Measurements from ENCODE around the gene ORAI3.
A peak's percentile ranks its signal among the peaks of the same experiment; 100 is the strongest.

ORAI3 gene

GRCh38 chr16:30958175-30959079 lies 9.6 kb downstream of the ORAI3 start:
- H3K14ac ChIP-seq (ENCODE audit: low read length) = peak overlapping the region; percentile 91
- peaks cover 32 to 39% of the 10 kb centered on the region in 2 experiments for H3K36me3 ChIP-seq (ENCODE audit: control insufficient read depth in 1 of 2, insufficient read depth in 2 of 2, low read length in 2 of 2)
- peak overlapping the region; percentile 84 for H3K4me3 ChIP-seq (ENCODE audit: low read depth, low read length)
- H3K27ac ChIP-seq (ENCODE audit: low read depth, low read length) = peak overlapping the region; percentile 96
- H3K23ac ChIP-seq (ENCODE audit: low read length) = no peak overlapping the region
- no peak overlapping the region for H2BK120ac ChIP-seq (ENCODE audit: insufficient read depth, low read length, poor library complexity)
- no peak overlapping the region for H2AK5ac ChIP-seq (ENCODE audit: low read length)
- peak in 1 of 2 donors; percentile 40 for DNase-seq
- H2BK12ac ChIP-seq (ENCODE audit: low read length) = no peak overlapping the region
- H2BK5ac ChIP-seq (ENCODE audit: low read depth, low read length, poor library complexity) = no peak overlapping the region
- no CpG with 5 or more reads among the region's 55 CpGs for WGBS (ENCODE audit: extremely low coverage, insufficient coverage, insufficient read length)
- H3K4me2 ChIP-seq (ENCODE audit: low read length) = peak overlapping the region; percentile 79
- H4K91ac ChIP-seq (ENCODE audit: low read depth, low read length) = peak overlapping the region; percentile 98
- peak overlapping the region; percentile 74 for H3K9ac ChIP-seq (ENCODE audit: low read length)
- no peak overlapping the region for H4K12ac ChIP-seq (ENCODE audit: low read depth, low read length)
- H3K4me1 ChIP-seq (ENCODE audit: control insufficient read depth in 1 of 2, insufficient read depth in 2 of 2, low read length in 2 of 2) = peaks cover 7 to 10% of the 10 kb centered on the region in 2 experiments
- peak overlapping the region; percentile 96 for H4K8ac ChIP-seq (ENCODE audit: low read depth, low read length)
- peak overlapping the region; percentile 11 for H3K18ac ChIP-seq (ENCODE audit: low read length)
- peaks cover 6% of the 10 kb centered on the region for H3K79me2 ChIP-seq (ENCODE audit: control insufficient read depth, insufficient read depth, low read length, poor library complexity)
- H3K27me3 ChIP-seq (ENCODE audit: insufficient read depth, low read length) = no peaks in the 10 kb centered on the region
- no peak overlapping the region for H2AFZ ChIP-seq (ENCODE audit: insufficient read depth, low read length, poor library complexity)
- peak overlapping the region; percentile 44 for H3K4ac ChIP-seq (ENCODE audit: low read depth, low read length)
- no peaks in the 10 kb centered on the region for H3K9me3 ChIP-seq (ENCODE audit: insufficient read depth, low read depth, low read length)
- H3K79me1 ChIP-seq (ENCODE audit: low read length) = peaks cover 8% of the 10 kb centered on the region

- no peak overlapping the region for H2BK5ac ChIP-seq (ENCODE audit: low read depth, low read length, poor library complexity)
- no peak overlapping the region for H3K23ac ChIP-seq (ENCODE audit: low read length)
- H3K4me1 ChIP-seq (ENCODE audit: control insufficient read depth in 1 of 2, insufficient read depth in 2 of 2, low read length in 2 of 2) = peaks cover 5% of the 10 kb centered on the region in 2 experiments
- no peak overlapping the region for H2AFZ ChIP-seq (ENCODE audit: insufficient read depth, low read length, poor library complexity)
- no peak overlapping the region for H3K4me2 ChIP-seq (ENCODE audit: low read length)
- no peaks in the 10 kb centered on the region for H3K27me3 ChIP-seq (ENCODE audit: insufficient read depth, low read length)
- H4K12ac ChIP-seq (ENCODE audit: low read depth, low read length) = no peak overlapping the region
- WGBS (ENCODE audit: extremely low coverage, insufficient coverage, insufficient read length) = no CpG with 5 or more reads among the region's 11 CpGs
- H2AK5ac ChIP-seq (ENCODE audit: low read length) = no peak overlapping the region
- no peaks in the 10 kb centered on the region for H3K9me3 ChIP-seq (ENCODE audit: insufficient read depth, low read depth, low read length)
- no peak overlapping the region for H2BK120ac ChIP-seq (ENCODE audit: insufficient read depth, low read length, poor library complexity)
- DNase-seq = no peak
- H3K79me1 ChIP-seq (ENCODE audit: low read length) = peaks cover 8% of the 10 kb centered on the region
- peaks cover 59 to 66% of the 10 kb centered on the region in 2 experiments for H3K36me3 ChIP-seq (ENCODE audit: control insufficient read depth in 1 of 2, insufficient read depth in 2 of 2, low read length in 2 of 2)
- H3K4ac ChIP-seq (ENCODE audit: low read depth, low read length) = no peak overlapping the region
- no peak overlapping the region for H3K27ac ChIP-seq (ENCODE audit: low read depth, low read length)
- H3K18ac ChIP-seq (ENCODE audit: low read length) = no peak overlapping the region
- no peak overlapping the region for H3K9ac ChIP-seq (ENCODE audit: low read length)
- H3K79me2 ChIP-seq (ENCODE audit: control insufficient read depth, insufficient read depth, low read length, poor library complexity) = peaks cover 6% of the 10 kb centered on the region
- H4K8ac ChIP-seq (ENCODE audit: low read depth, low read length) = no peak overlapping the region
- H3K14ac ChIP-seq (ENCODE audit: low read length) = no peak overlapping the region
- no peak overlapping the region for H2BK12ac ChIP-seq (ENCODE audit: low read length)
- H4K91ac ChIP-seq (ENCODE audit: low read depth, low read length) = no peak overlapping the region
- no peak overlapping the region for H3K4me3 ChIP-seq (ENCODE audit: low read depth, low read length)
These were observed 12.5 kb downstream of the ORAI3 start for GRCh38 chr16:30961384-30961783.

- H3K23ac ChIP-seq (ENCODE audit: low read length) = no peak overlapping the region
- no peak overlapping the region for H3K4me3 ChIP-seq (ENCODE audit: low read depth, low read length)
- no peak overlapping the region for H2AK5ac ChIP-seq (ENCODE audit: low read length)
- no peak overlapping the region for H2AFZ ChIP-seq (ENCODE audit: insufficient read depth, low read length, poor library complexity)
- H3K4ac ChIP-seq (ENCODE audit: low read depth, low read length) = no peak overlapping the region
- H3K18ac ChIP-seq (ENCODE audit: low read length) = no peak overlapping the region
- H4K8ac ChIP-seq (ENCODE audit: low read depth, low read length) = no peak overlapping the region
- no peaks in the 10 kb centered on the region for H3K9me3 ChIP-seq (ENCODE audit: insufficient read depth, low read depth, low read length)
- DNase-seq = no peak
- H2BK12ac ChIP-seq (ENCODE audit: low read length) = no peak overlapping the region
- no peaks in the 10 kb centered on the region for H3K27me3 ChIP-seq (ENCODE audit: insufficient read depth, low read length)
- no peak overlapping the region for H3K9ac ChIP-seq (ENCODE audit: low read length)
- H3K27ac ChIP-seq (ENCODE audit: low read depth, low read length) = no peak overlapping the region
- H3K14ac ChIP-seq (ENCODE audit: low read length) = no peak overlapping the region
- H4K12ac ChIP-seq (ENCODE audit: low read depth, low read length) = no peak overlapping the region
- H3K79me1 ChIP-seq (ENCODE audit: low read length) = no peaks in the 10 kb centered on the region
- no peak overlapping the region for H4K91ac ChIP-seq (ENCODE audit: low read depth, low read length)
- H2BK5ac ChIP-seq (ENCODE audit: low read depth, low read length, poor library complexity) = no peak overlapping the region
- no peaks in the 10 kb centered on the region for H3K4me1 ChIP-seq (ENCODE audit: control insufficient read depth in 1 of 2, insufficient read depth in 2 of 2, low read length in 2 of 2)
- H2BK120ac ChIP-seq (ENCODE audit: insufficient read depth, low read length, poor library complexity) = no peak overlapping the region
- no peaks in the 10 kb centered on the region for H3K79me2 ChIP-seq (ENCODE audit: control insufficient read depth, insufficient read depth, low read length, poor library complexity)
- H3K4me2 ChIP-seq (ENCODE audit: low read length) = no peak overlapping the region
- H3K36me3 ChIP-seq (ENCODE audit: control insufficient read depth in 1 of 2, insufficient read depth in 2 of 2, low read length in 2 of 2) = peaks cover 72 to 80% of the 10 kb centered on the region in 2 experiments
- no CpG with 5 or more reads among the region's 18 CpGs for WGBS (ENCODE audit: extremely low coverage, insufficient coverage, insufficient read length)
These were observed 15.2 kb downstream of the ORAI3 start for GRCh38 chr16:30963925-30964511.

- H3K23ac ChIP-seq (ENCODE audit: low read length) = no peak overlapping the region
These were observed 15.8 kb downstream of the ORAI3 start for GRCh38 chr16:30964574-30965226.

More at GRCh38 chr16:30964574-30965226, 15.8 kb downstream of the ORAI3 start:
- Histone ChIP-seq H2BK5ac (ENCODE audit: low read depth, low read length, poor library complexity) (no peak overlapping the region), H2AFZ (ENCODE audit: insufficient read depth, low read length, poor library complexity) (no peak overlapping the region), H3K27me3 (ENCODE audit: insufficient read depth, low read length) (no peaks in the 10 kb centered on the region), H4K12ac (ENCODE audit: low read depth, low read length) (no peak overlapping the region), H3K4me3 (ENCODE audit: low read depth, low read length) (no peak overlapping the region), H4K8ac (ENCODE audit: low read depth, low read length) (no peak overlapping the region), H3K9me3 (ENCODE audit: insufficient read depth, low read depth, low read length) (no peaks in the 10 kb centered on the region), H3K9ac (ENCODE audit: low read length) (no peak overlapping the region), H3K79me1 (ENCODE audit: low read length) (no peaks in the 10 kb centered on the region), H3K27ac (ENCODE audit: low read depth, low read length) (no peak overlapping the region), H3K14ac (ENCODE audit: low read length) (no peak overlapping the region), H3K18ac (ENCODE audit: low read length) (no peak overlapping the region), H4K91ac (ENCODE audit: low read depth, low read length) (no peak overlapping the region), H3K4me2 (ENCODE audit: low read length) (no peak overlapping the region), H3K79me2 (ENCODE audit: control insufficient read depth, insufficient read depth, low read length, poor library complexity) (no peaks in the 10 kb centered on the region), H2AK5ac (ENCODE audit: low read length) (no peak overlapping the region), H2BK12ac (ENCODE audit: low read length) (no peak overlapping the region), H2BK120ac (ENCODE audit: insufficient read depth, low read length, poor library complexity) (no peak overlapping the region), H3K4me1 (ENCODE audit: control insufficient read depth in 1 of 2, insufficient read depth in 2 of 2, low read length in 2 of 2) (no peaks in the 10 kb centered on the region), H3K36me3 (ENCODE audit: control insufficient read depth in 1 of 2, insufficient read depth in 2 of 2, low read length in 2 of 2) (peaks cover 76 to 82% of the 10 kb centered on the region in 2 experiments), H3K4ac (ENCODE audit: low read depth, low read length) (no peak overlapping the region)
- no peak for DNase-seq
- no CpG with 5 or more reads among the region's 33 CpGs for WGBS (ENCODE audit: extremely low coverage, insufficient coverage, insufficient read length)

All from trophoblast cell (in vitro differentiated cells and primary cell).